ENCODE data around the gene SRI.

The SRI gene

DNA sequence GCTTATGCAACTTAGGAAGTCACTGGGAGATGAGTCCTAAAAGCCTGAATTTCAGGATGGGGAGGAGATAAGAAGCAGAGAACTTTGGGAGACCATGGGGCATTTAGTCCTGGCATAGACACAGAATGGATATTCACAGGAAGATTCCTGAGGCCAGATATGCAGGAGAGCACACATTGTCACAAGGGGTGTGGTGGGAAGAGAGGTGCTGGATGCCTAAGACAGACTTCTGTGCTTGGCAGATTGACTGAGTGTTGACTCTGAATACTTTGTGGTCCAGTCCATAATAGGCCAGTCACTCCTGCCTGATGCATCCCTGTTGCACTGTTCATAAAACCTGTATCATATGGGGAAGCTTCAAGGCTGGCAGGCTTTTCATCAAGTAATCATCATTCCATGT is 18.5 kb downstream of the SRI start:
- TF ChIP-seq, protein P1, sequence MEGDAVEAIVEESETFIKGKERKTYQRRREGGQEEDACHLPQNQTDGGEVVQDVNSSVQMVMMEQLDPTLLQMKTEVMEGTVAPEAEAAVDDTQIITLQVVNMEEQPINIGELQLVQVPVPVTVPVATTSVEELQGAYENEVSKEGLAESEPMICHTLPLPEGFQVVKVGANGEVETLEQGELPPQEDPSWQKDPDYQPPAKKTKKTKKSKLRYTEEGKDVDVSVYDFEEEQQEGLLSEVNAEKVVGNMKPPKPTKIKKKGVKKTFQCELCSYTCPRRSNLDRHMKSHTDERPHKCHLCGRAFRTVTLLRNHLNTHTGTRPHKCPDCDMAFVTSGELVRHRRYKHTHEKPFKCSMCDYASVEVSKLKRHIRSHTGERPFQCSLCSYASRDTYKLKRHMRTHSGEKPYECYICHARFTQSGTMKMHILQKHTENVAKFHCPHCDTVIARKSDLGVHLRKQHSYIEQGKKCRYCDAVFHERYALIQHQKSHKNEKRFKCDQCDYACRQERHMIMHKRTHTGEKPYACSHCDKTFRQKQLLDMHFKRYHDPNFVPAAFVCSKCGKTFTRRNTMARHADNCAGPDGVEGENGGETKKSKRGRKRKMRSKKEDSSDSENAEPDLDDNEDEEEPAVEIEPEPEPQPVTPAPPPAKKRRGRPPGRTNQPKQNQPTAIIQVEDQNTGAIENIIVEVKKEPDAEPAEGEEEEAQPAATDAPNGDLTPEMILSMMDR (conservative IDR thresholded peaks at IDR 0.05): no peak
- H3K27ac ChIP-seq: no peak overlapping the region

DNA sequence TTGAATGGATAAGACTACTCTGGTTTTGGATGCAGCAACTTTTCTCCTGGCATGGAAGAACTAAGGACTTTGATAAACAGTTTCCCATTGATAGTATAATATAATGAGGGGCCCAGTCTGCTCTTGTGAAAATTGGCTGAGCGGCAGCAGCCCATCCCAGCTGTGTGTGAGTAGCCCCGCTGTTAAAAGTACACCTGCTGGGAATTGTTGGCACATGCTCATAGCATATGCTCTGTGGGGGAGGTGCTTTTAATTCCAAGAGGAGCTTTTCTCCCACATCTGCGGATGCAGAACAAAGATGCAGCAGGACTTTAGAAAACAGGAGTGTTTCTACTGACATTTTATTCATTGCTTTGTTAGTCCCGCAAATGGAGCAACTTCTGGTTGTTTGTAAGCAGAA is 19.0 kb downstream of the SRI start:
- TF ChIP-seq, protein P1 (conservative IDR thresholded peaks at IDR 0.05): no peak
- no peak overlapping the region for H3K27ac ChIP-seq

DNA sequence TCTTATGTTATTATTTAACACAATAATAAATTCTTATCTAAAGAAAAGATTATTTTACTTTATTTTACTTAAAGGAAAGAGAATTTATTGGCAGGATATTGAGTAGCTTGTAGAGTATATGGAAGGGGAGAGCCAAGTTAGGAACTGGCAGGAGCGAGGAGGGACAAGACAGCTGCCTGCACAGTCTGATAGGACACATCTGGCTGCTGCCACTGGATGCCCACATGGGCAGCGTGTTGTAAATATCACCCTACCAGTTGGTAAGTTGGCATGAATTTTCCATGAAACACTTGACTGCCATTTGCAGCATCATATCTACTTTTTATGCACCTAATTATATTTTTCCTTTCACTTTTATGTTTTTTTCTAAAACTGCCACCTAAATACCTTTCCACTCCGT is 19.6 kb downstream of the SRI start:
- TF ChIP-seq, protein P1 (conservative IDR thresholded peaks at IDR 0.05): no peak
- H3K27ac ChIP-seq: no peak overlapping the region

DNA sequence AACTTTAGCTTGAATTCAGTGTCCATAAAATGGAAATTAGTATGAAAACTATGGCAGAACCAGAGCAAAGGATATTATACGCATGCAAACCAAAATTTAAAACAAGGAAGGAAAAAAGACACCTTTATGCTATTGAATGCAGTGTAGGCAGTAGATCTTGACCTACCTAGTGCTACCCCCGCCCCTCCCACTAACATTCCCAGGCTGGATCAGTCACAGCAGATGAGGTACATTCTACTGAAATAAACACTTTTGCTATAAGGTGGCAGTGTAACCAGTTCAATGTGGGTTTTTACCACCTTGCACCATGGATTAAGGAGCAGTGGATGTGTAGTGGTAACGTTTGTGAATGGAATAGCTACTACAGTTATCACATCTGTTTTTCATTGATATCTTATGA is 27.9 kb downstream of the SRI start:
- TF ChIP-seq, protein P1 (conservative IDR thresholded peaks at IDR 0.05): no peak
- H3K27ac ChIP-seq: no peak overlapping the region

DNA sequence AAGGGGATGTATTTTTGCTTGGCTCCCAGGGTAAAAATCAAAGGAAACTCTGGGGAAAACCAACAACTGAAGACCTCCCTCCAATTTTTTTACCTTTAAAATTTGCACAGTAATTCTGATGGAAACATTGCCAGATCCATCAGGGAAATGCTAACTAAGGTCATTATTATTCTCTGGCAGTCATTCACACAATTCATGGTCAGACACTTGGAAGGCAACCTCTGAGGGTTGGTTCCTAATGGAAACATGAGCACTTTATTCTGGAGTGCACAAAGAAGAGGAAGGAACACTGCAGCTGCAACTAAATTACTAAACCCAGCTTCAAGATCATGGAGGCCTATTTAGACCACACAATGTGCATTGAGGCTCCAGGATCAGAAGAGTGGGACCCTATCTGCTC is 34.2 kb downstream of the SRI start:
- H3K27ac ChIP-seq: no peak overlapping the region
- TF ChIP-seq, protein P1 (conservative IDR thresholded peaks at IDR 0.05): no peak

DNA sequence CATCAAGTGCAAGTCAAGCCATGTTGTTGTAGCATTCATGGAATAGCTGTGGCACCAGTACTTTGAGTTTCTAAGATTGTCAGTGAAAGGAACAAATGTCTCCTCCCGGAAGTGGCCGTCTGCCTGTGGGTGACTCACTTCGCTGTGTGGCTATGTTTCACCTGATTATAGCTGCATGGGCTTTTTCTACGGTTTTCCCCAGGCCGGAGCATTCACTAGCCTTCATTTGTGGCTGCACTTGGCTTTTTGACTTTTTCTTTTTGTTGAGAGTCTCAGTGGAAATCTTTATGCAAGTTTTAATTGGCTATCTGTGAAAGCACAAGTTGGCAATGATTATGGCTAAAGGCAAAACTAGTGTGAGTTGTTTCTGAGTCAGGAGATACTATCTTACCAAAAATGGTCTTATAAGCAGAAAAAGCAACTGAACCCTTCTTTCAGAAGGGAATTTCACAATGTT is 35.0 kb downstream of the SRI start:
- TF ChIP-seq, protein P1 (conservative IDR thresholded peaks at IDR 0.05): no peak
- H3K27ac ChIP-seq: no peak overlapping the region

DNA sequence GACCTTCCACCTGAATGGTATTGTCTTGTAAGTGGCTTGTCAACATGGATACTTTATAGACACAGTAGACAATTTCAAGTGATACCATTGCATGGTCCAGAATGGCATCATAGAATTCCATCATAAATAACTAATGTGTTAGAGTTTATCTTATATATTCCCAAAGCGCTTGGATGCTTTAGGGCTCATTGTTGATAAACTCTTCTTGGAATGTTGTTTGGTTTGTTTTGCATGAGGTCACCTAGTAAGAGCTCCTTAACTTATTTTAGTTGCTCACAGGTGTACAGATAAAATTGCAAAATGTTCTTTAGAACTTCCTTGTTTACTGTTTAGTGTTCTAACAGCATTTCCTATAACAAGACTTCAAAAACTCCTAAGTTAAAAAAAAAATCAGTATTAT is 36.8 kb downstream of the SRI start:
- no peak overlapping the region for H3K27ac ChIP-seq
- TF ChIP-seq, protein P1 (conservative IDR thresholded peaks at IDR 0.05): no peak

DNA sequence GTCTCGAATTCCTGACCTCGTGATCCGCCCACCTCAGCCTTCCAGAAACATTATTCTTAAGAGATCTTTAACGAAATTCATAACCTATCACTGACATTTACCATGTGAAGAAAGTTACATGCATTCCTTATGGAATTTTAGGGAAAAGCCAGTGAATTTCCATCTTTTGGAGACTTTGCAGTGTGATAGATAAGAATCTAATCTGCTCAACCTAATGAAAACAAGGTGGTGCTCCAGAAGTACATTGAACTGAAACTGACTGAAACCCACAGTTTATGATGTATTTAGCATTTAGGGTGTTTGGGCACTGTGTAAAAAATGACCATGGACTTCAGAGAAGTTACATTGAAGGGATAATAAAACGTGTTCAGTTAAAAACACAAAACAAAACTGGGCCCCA is 43.6 kb downstream of the SRI start:
- TF ChIP-seq, protein P1 (conservative IDR thresholded peaks at IDR 0.05): no peak

More for the DNA sequence above, 43.6 kb downstream of the SRI start:
- no peak overlapping the region for H3K27ac ChIP-seq

Measured in VCaP (cell line).